OCI-LY7 (cell line): Measurements from ENCODE around the gene AMIGO1. TPM values are rescaled to one million over a fixed set of nuclear protein-coding genes. Genes with fewer than 3 reads are reported as not detected.
A peak's percentile ranks its signal among the peaks of the same experiment; 100 is the strongest.

Experiments used
- BruUV-seq: library from RNA; stranded (reverse); fragments of 400-500 nt; replicated peaks from 2 replicates; lab custom pipeline; 2021; lab: Mats Ljungman, UMichigan
- CTCF ChIA-PET: fragments of 300-600 bp; sonication (Branson Sonifier 250); formaldehyde crosslinking; loops from one replicate; lab custom pipeline; 2022; ENCODE audit warnings: antibody characterized with exemption; ENCODE audit not compliant: unreplicated experiment; lab: Charles Lee
- POLR2A ChIA-PET: fragments of 300-600 bp; sonication (Branson Sonifier 250); formaldehyde crosslinking; loops from one replicate; lab custom pipeline; 2022; ENCODE audit warnings: antibody characterized with exemption; lab: Charles Lee
- DNase-seq: peaks from one replicate; pipeline ENCODE4 v3.0.0-alpha.2; 2015; ENCODE audit warnings: low spot score
- H2AFZ ChIP-seq: fragments of 200-600 bp; sonication (generic), shearing (Covaris generic); 2 replicates; pipeline ENCODE4 v1.6.1; 2014; ENCODE audit warnings: mild to moderate bottlenecking, antibody characterized with exemption, low read length, moderate library complexity
- H3K27ac ChIP-seq: fragments of 200-600 bp; sonication (generic); 2 replicates; pipeline ENCODE4 v1.5.1; 2014; ENCODE audit warnings: mixed run types, low read depth, mild to moderate bottlenecking, moderate library complexity, low read length, inconsistent platforms; ENCODE audit not compliant: poor library complexity, severe bottlenecking
- H3K36me3 ChIP-seq: fragments of 200-600 bp; sonication (generic); 2 replicates; pipeline ENCODE4 v1.6.1; 2014; ENCODE audit warnings: mild to moderate bottlenecking, antibody characterized with exemption, low read length, moderate library complexity, mixed read lengths; ENCODE audit not compliant: insufficient read depth
- H3K4me1 ChIP-seq: fragments of 200-600 bp; sonication (generic); 2 replicates; pipeline ENCODE4 v1.5.1; 2014; ENCODE audit warnings: mild to moderate bottlenecking, low read length; ENCODE audit not compliant: insufficient read depth, poor library complexity, severe bottlenecking
- H3K4me2 ChIP-seq: fragments of 200-600 bp; sonication (generic); 2 replicates; pipeline ENCODE4 v1.6.1; 2014; ENCODE audit warnings: mild to moderate bottlenecking, low read length
- H3K4me3 ChIP-seq: fragments of 200-600 bp; sonication (generic); 2 replicates; pipeline ENCODE4 v1.5.1; 2014; ENCODE audit warnings: mild to moderate bottlenecking, low read depth, low read length; ENCODE audit not compliant: poor library complexity, severe bottlenecking
- H3K79me2 ChIP-seq: fragments of 200-600 bp; sonication (generic); 2 replicates; pipeline ENCODE4 v1.6.1; 2016; ENCODE audit warnings: low read depth, mild to moderate bottlenecking, low read length, moderate library complexity, mixed read lengths; ENCODE audit not compliant: insufficient read depth
- H3K9me2 ChIP-seq: fragments of 200-600 bp; sonication (generic); 2 replicates; pipeline ENCODE4 v1.6.1; 2016; ENCODE audit warnings: mild to moderate bottlenecking, low read length, mixed read lengths; ENCODE audit not compliant: insufficient read depth
- H3K9me3 ChIP-seq: fragments of 200-600 bp; sonication (generic); 2 replicates; pipeline ENCODE4 v1.6.1; 2014; ENCODE audit warnings: mild to moderate bottlenecking, mixed run types, low read length, mixed read lengths
- H4K20me1 ChIP-seq: fragments of 200-600 bp; sonication (generic); 2 replicates; pipeline ENCODE4 v1.6.1; 2014; ENCODE audit warnings: mild to moderate bottlenecking, antibody characterized with exemption, low read length, moderate library complexity, mixed read lengths; ENCODE audit not compliant: insufficient read depth
- EZH2phosphoT487 ChIP-seq: fragments of 200-600 bp; sonication (generic); IDR thresholded peaks from 2 replicates; pipeline ENCODE4 v1.6.1; 2018; ENCODE audit warnings: low read depth, borderline replicate concordance, mild to moderate bottlenecking, mixed run types, antibody characterized with exemption, low read length, moderate library complexity, mixed read lengths
- intact Hi-C: fragments of 100-400 bp; cut with micrococcal nuclease; formaldehyde crosslinking; loops from one replicate; pipeline ENCODE4 v1.10.0; 2022; ENCODE audit not compliant: unreplicated experiment
- total RNA-seq, 2 experiments: library from RNA; depleted of rRNA in 1 of 2; stranded (reverse); fragments of >200 nt in 1 of 2; shearing (Covaris generic) in 1 of 2; gene quantifications; 2 replicates each; pipeline ENCODE4 v1.2.3, GENCODE V29; 2014 to 2022
- TF ChIP-seq, protein P1 (sequence below): fragments of 200-600 bp; sonication (generic); conservative IDR thresholded peaks from 2 replicates; pipeline ENCODE4 v1.5.1; 2014; ENCODE audit warnings: mild to moderate bottlenecking, antibody characterized with exemption, low read length, moderate library complexity, mixed read lengths

The AMIGO1 gene
- total RNA-seq, 2 experiments from 2014 or later = 0.15 to 0.16 TPM

DNA sequence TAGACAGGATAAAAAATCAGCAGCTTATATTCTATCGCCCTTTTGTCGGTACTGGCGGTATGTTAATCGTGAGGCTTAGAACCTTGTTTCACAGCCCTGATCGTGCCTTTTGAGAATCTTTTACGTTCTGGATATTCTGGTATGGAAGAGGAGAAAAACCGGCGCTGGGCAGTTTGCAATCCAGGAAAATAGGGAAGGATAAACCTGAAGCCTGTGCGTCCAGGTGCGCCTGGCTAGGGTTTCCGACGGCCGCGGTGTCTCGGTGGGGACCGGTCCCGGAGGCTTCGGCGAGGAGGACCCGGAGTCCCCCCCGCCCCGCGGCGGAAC is 43.4 kb downstream of the AMIGO1 start:
- CTCF ChIA-PET = no interaction called here

GRCh38 chr1:109457819-109458218 is 51.7 kb downstream of the AMIGO1 start:
- no peaks in the 10 kb centered on the region for H3K9me2 ChIP-seq
- H3K79me2 ChIP-seq = no peaks in the 10 kb centered on the region
- intact Hi-C loops = no loop called here
- no peak for DNase-seq
- H3K27ac ChIP-seq = no peak overlapping the region
- POLR2A ChIA-PET = no interaction called here
- no peaks in the 10 kb centered on the region for H3K4me1 ChIP-seq
- H2AFZ ChIP-seq = no peak overlapping the region
- no peaks in the 10 kb centered on the region for H4K20me1 ChIP-seq
- H3K4me3 ChIP-seq = no peak overlapping the region
- no peak overlapping the region for H3K4me2 ChIP-seq
- TF ChIP-seq, protein P1, sequence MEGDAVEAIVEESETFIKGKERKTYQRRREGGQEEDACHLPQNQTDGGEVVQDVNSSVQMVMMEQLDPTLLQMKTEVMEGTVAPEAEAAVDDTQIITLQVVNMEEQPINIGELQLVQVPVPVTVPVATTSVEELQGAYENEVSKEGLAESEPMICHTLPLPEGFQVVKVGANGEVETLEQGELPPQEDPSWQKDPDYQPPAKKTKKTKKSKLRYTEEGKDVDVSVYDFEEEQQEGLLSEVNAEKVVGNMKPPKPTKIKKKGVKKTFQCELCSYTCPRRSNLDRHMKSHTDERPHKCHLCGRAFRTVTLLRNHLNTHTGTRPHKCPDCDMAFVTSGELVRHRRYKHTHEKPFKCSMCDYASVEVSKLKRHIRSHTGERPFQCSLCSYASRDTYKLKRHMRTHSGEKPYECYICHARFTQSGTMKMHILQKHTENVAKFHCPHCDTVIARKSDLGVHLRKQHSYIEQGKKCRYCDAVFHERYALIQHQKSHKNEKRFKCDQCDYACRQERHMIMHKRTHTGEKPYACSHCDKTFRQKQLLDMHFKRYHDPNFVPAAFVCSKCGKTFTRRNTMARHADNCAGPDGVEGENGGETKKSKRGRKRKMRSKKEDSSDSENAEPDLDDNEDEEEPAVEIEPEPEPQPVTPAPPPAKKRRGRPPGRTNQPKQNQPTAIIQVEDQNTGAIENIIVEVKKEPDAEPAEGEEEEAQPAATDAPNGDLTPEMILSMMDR = no peak
- no peak for TF ChIP-seq EZH2phosphoT487
- no peaks in the 10 kb centered on the region for H3K36me3 ChIP-seq
- H3K9me3 ChIP-seq = peaks cover 28% of the 10 kb centered on the region
- BruUV-seq = no TSS peak
- CTCF ChIA-PET = no interaction called here

More for the DNA sequence above, 43.4 kb downstream of the AMIGO1 start:
- POLR2A ChIA-PET = no interaction called here
- Histone ChIP-seq H3K27ac (no peak overlapping the region), H2AFZ (no peak overlapping the region), H3K9me3 (no peaks in the 10 kb centered on the region), H3K4me1 (no peaks in the 10 kb centered on the region), H3K36me3 (no peaks in the 10 kb centered on the region), H3K9me2 (no peaks in the 10 kb centered on the region), H4K20me1 (no peaks in the 10 kb centered on the region), H3K4me2 (no peak overlapping the region), H3K4me3 (no peak overlapping the region), H3K79me2 (no peaks in the 10 kb centered on the region)
- no peak for DNase-seq
- no TSS peak for BruUV-seq
- no peak for TF ChIP-seq EZH2phosphoT487
- TF ChIP-seq, protein P1 = no peak
- intact Hi-C loops = no loop called here

DNA sequence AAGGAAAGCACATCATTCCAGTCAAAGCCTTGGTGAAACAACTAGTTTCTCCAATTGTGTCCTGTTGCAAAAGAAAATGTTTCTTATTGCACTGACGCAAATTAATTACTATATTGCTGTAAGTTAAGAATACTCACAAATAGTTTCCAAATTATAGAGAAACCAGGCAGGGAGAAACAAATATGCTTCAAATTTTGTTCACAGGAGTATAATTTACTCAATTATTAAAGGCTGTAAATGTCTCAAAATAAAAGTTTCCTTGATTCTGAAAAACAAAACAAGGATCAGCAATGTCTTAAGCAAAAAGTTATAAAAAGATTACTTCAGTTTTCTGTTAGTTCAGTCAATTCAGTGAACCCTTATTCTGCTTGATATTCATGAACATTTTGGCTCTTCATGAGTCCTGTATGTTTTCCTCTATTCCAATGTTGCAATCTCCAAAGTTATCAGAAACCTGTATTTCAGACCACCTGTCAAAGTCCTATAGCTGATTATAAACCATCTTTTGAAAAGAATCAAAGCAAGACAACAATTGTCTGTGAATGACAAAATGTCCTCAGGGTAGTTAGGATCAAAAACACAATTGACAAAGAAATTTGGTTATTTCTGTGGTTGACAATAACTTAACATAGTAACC is 54.9 kb downstream of the AMIGO1 start:
- H3K9me3 ChIP-seq = peaks cover 28% of the 10 kb centered on the region
- TF ChIP-seq EZH2phosphoT487 = no peak
- TF ChIP-seq, protein P1 = no peak
- no peaks in the 10 kb centered on the region for H3K79me2 ChIP-seq
- H3K36me3 ChIP-seq = no peaks in the 10 kb centered on the region
- no peaks in the 10 kb centered on the region for H3K9me2 ChIP-seq
- no peak overlapping the region for H3K4me2 ChIP-seq
- CTCF ChIA-PET = no interaction called here
- no peaks in the 10 kb centered on the region for H4K20me1 ChIP-seq
- H3K4me1 ChIP-seq = no peaks in the 10 kb centered on the region
- no TSS peak for BruUV-seq
- DNase-seq = peak; percentile 19
- intact Hi-C loops = no loop called here
- POLR2A ChIA-PET = no interaction called here
- no peak overlapping the region for H3K4me3 ChIP-seq
- H2AFZ ChIP-seq = no peak overlapping the region
- no peak overlapping the region for H3K27ac ChIP-seq

Other genes starting within 250 kb of the AMIGO1 start
- 42.7 and 44.5 TPM in 2 replicates for gene PSRC1, start 226.6 kb downstream of the AMIGO1 start, total RNA-seq (2014; rRNA removed; shearing (Covaris generic))
- gene PSRC1, start 226.6 kb downstream of the AMIGO1 start, total RNA-seq (2022) = 40.7 and 43.7 TPM in 2 replicates
- 0.16 TPM in 1 of 2 replicates, not detected in the other for gene MYBPHL, start 202.7 kb downstream of the AMIGO1 start, total RNA-seq (2014; rRNA removed; shearing (Covaris generic))
- 0.35 TPM in 1 of 2 replicates, not detected in the other for gene MYBPHL, start 202.7 kb downstream of the AMIGO1 start, total RNA-seq (2022)
- gene SORT1, start 111.8 kb downstream of the AMIGO1 start, total RNA-seq (2014; rRNA removed; shearing (Covaris generic)) = 16.2 and 21.8 TPM in 2 replicates
- gene SORT1, start 111.8 kb downstream of the AMIGO1 start, total RNA-seq (2022) = 40.8 and 45.5 TPM in 2 replicates
- gene PSMA5, start 83.3 kb downstream of the AMIGO1 start, total RNA-seq (2014; rRNA removed; shearing (Covaris generic)) = 46.3 and 53.3 TPM in 2 replicates
- 141 and 152 TPM in 2 replicates for gene PSMA5, start 83.3 kb downstream of the AMIGO1 start, total RNA-seq (2022)
- gene SYPL2, start 43.2 kb downstream of the AMIGO1 start, total RNA-seq (2014; rRNA removed; shearing (Covaris generic)) = not detected in 2 replicates
- not detected in 2 replicates for gene SYPL2, start 43.2 kb downstream of the AMIGO1 start, total RNA-seq (2022)
- gene ATXN7L2, start 25.8 kb downstream of the AMIGO1 start, total RNA-seq (2014; rRNA removed; shearing (Covaris generic)) = 6.5 and 13.1 TPM in 2 replicates
- gene ATXN7L2, start 25.8 kb downstream of the AMIGO1 start, total RNA-seq (2022) = 8.2 and 9.6 TPM in 2 replicates
- gene CYB561D1, start 15.6 kb downstream of the AMIGO1 start, total RNA-seq (2014; rRNA removed; shearing (Covaris generic)) = 5.8 and 6.2 TPM in 2 replicates
- 10.5 and 11.3 TPM in 2 replicates for gene CYB561D1, start 15.6 kb downstream of the AMIGO1 start, total RNA-seq (2022)
- gene GPR61, start 30.1 kb upstream of the AMIGO1 start, total RNA-seq (2014; rRNA removed; shearing (Covaris generic)) = not detected in 2 replicates
- not detected in 2 replicates for gene GPR61, start 30.1 kb upstream of the AMIGO1 start, total RNA-seq (2022)
- gene GNAI3, start 38.9 kb upstream of the AMIGO1 start, total RNA-seq (2014; rRNA removed; shearing (Covaris generic)) = 3.8 and 4.1 TPM in 2 replicates
- 5.4 and 6.1 TPM in 2 replicates for gene GNAI3, start 38.9 kb upstream of the AMIGO1 start, total RNA-seq (2022)
- not detected in 2 replicates for gene GNAT2, start 109.9 kb upstream of the AMIGO1 start, total RNA-seq (2014; rRNA removed; shearing (Covaris generic))
- gene GNAT2, start 109.9 kb upstream of the AMIGO1 start, total RNA-seq (2022) = 1.3 and 2.0 TPM in 2 replicates
- gene AMPD2, start 110.1 kb upstream of the AMIGO1 start, total RNA-seq (2014; rRNA removed; shearing (Covaris generic)) = 51.8 and 62.7 TPM in 2 replicates
- 56.8 and 66.2 TPM in 2 replicates for gene AMPD2, start 110.1 kb upstream of the AMIGO1 start, total RNA-seq (2022)
- gene GSTM4, start 146.4 kb upstream of the AMIGO1 start, total RNA-seq (2014; rRNA removed; shearing (Covaris generic)) = 3.4 and 6.0 TPM in 2 replicates
- 6.8 and 8.0 TPM in 2 replicates for gene GSTM4, start 146.4 kb upstream of the AMIGO1 start, total RNA-seq (2022)
- gene GSTM2, start 158.3 kb upstream of the AMIGO1 start, total RNA-seq (2014; rRNA removed; shearing (Covaris generic)) = 0.38 and 1.4 TPM in 2 replicates
- 0.76 and 0.89 TPM in 2 replicates for gene GSTM2, start 158.3 kb upstream of the AMIGO1 start, total RNA-seq (2022)
- gene GSTM1, start 178.1 kb upstream of the AMIGO1 start, total RNA-seq (2014; rRNA removed; shearing (Covaris generic)) = not detected in 2 replicates
- not detected in 2 replicates for gene GSTM1, start 178.1 kb upstream of the AMIGO1 start, total RNA-seq (2022)
- not detected in 2 replicates for gene GSTM5, start 202.5 kb upstream of the AMIGO1 start, total RNA-seq (2014; rRNA removed; shearing (Covaris generic))
- gene GSTM5, start 202.5 kb upstream of the AMIGO1 start, total RNA-seq (2022) = not detected in 2 replicates
- gene GSTM3, start 231.3 kb upstream of the AMIGO1 start, total RNA-seq (2014; rRNA removed; shearing (Covaris generic)) = not detected in 2 replicates
- not detected in 2 replicates for gene GSTM3, start 231.3 kb upstream of the AMIGO1 start, total RNA-seq (2022)